HepG2 (cell line): ENCODE results near the gene ANKRD27. TPM values are rescaled to one million over a fixed set of nuclear protein-coding genes. Genes with fewer than 3 reads are reported as not detected.

ENCODE experiments used
- DR1 ChIP-seq: sonication (generic); formaldehyde crosslinking; IDR thresholded peaks from 2 replicates; pipeline ENCODE4 v1.8.0; 2021; ENCODE audit warnings: mild to moderate bottlenecking, missing genetic modification reagents, inconsistent platforms
- GFI1 ChIP-seq: sonication (generic); formaldehyde crosslinking; IDR thresholded peaks from 2 replicates; pipeline ENCODE4 v1.5.0; 2020; ENCODE audit warnings: missing genetic modification reagents, mild to moderate bottlenecking, borderline replicate concordance
- KDM2A ChIP-seq: sonication (generic); formaldehyde crosslinking; IDR thresholded peaks from 2 replicates; pipeline ENCODE4 v1.4.0; 2020; ENCODE audit warnings: low read depth, missing genetic modification reagents, borderline replicate concordance
- KLF12 ChIP-seq: sonication (generic); formaldehyde crosslinking; IDR thresholded peaks from 2 replicates; pipeline ENCODE4 v1.4.0; 2020; ENCODE audit warnings: missing genetic modification reagents, borderline replicate concordance
- MTF1 ChIP-seq: sonication (generic); formaldehyde crosslinking; IDR thresholded peaks from 2 replicates; pipeline ENCODE4 v1.5.0; 2020; ENCODE audit warnings: missing genetic modification reagents
- MTF2 ChIP-seq: sonication (generic); formaldehyde crosslinking; IDR thresholded peaks from 2 replicates; pipeline ENCODE4 v1.5.0; 2020; ENCODE audit warnings: missing genetic modification reagents, borderline replicate concordance
- NAIF1 ChIP-seq: sonication (generic); formaldehyde crosslinking; IDR thresholded peaks from 2 replicates; pipeline ENCODE4 v1.5.0; 2020; ENCODE audit warnings: mild to moderate bottlenecking, missing genetic modification reagents, borderline replicate concordance
- NCOA1 ChIP-seq: sonication (generic); formaldehyde crosslinking; IDR thresholded peaks from 2 replicates; pipeline ENCODE4 v1.9.0; 2021; ENCODE audit warnings: missing genetic modification reagents
- PHB2 ChIP-seq: fragments of 450-650 bp; IDR thresholded peaks from 2 replicates; pipeline ENCODE4 v1.6.1; 2018; ENCODE audit not compliant: partially characterized antibody
- PRMT3 ChIP-seq: sonication (generic); formaldehyde crosslinking; IDR thresholded peaks from 2 replicates; pipeline ENCODE4 v1.8.1; 2022; ENCODE audit warnings: low read depth, mild to moderate bottlenecking, moderate library complexity, missing genetic modification reagents, borderline replicate concordance
- RBM39 ChIP-seq: fragments of 200-400 bp; formaldehyde crosslinking; IDR thresholded peaks from one replicate; pipeline ENCODE4 v1.6.1; 2018; ENCODE audit warnings: antibody characterized with exemption, mild to moderate bottlenecking, low read depth, low read length; ENCODE audit not compliant: poor library complexity, severe bottlenecking
- SAFB2 ChIP-seq: sonication (generic); formaldehyde crosslinking; IDR thresholded peaks from 2 replicates; pipeline ENCODE4 v1.5.1; 2020; ENCODE audit warnings: missing genetic modification reagents, low read depth, mild to moderate bottlenecking, borderline replicate concordance
- TRIM24 ChIP-seq: sonication (generic); formaldehyde crosslinking; IDR thresholded peaks from 2 replicates; pipeline ENCODE4 v1.8.0; 2022; ENCODE audit warnings: mild to moderate bottlenecking, missing genetic modification reagents
- ZBTB1 ChIP-seq: sonication (generic); formaldehyde crosslinking; IDR thresholded peaks from 2 replicates; pipeline ENCODE4 v1.4.0; 2020; ENCODE audit warnings: missing genetic modification reagents, borderline replicate concordance
- ZBTB38 ChIP-seq: sonication (generic); formaldehyde crosslinking; IDR thresholded peaks from 2 replicates; pipeline ENCODE4 v1.5.1; 2020; ENCODE audit warnings: mild to moderate bottlenecking, missing genetic modification reagents
- ZFP36L2 ChIP-seq: sonication (generic); formaldehyde crosslinking; IDR thresholded peaks from 2 replicates; pipeline ENCODE4 v1.4.0; 2020; ENCODE audit warnings: missing genetic modification reagents
- ZNF143 ChIP-seq: sonication (generic); formaldehyde crosslinking; IDR thresholded peaks from 2 replicates; pipeline ENCODE4 v1.4.0; 2020; ENCODE audit warnings: missing genetic modification reagents
- ZNF614 ChIP-seq: IDR thresholded peaks from 2 replicates; pipeline ENCODE4 v1.6.1; 2018; ENCODE audit warnings: missing biosample characterization, missing genetic modification reagents, inconsistent platforms, borderline replicate concordance
- ZNF790 ChIP-seq: sonication (generic); formaldehyde crosslinking; IDR thresholded peaks from 2 replicates; pipeline ENCODE4 v1.8.0; 2022; ENCODE audit warnings: missing genetic modification reagents, mild to moderate bottlenecking, borderline replicate concordance
- polyA plus RNA-seq, 8 experiments: library from polyadenylated mRNA; depleted of rRNA in 3 of 8; stranded (reverse) in 7 of 8; unstranded in 1 of 8; fragments of >200 nt; fragmentation: Illumina TruSeq in 4 of 8; extraction: Trizol in 4 of 8; gene quantifications; 2 replicates each; pipeline versions ENCODE4 v1.2.1 to v1.2.3, GENCODE V29; 2011 to 2016; ENCODE audit warnings: low read depth in 4 of 8, missing spikeins in 1 of 8, mixed read lengths in 1 of 8; ENCODE audit not compliant: insufficient read depth in 1 of 8
- total RNA-seq, 5 experiments: library from RNA; depleted of rRNA; stranded (reverse); fragments of >200 nt; fragmentation: Illumina TruSeq; extraction: Trizol; gene quantifications; 2 replicates each; pipeline ENCODE4 v1.2.3, GENCODE V29; 2016; ENCODE audit warnings: low read depth in 1 of 5
- TF ChIP-seq, protein P1 (sequence below): sonication (generic); formaldehyde crosslinking; IDR thresholded peaks from 2 replicates; pipeline ENCODE4 v1.4.0; 2020; ENCODE audit warnings: missing genetic modification reagents
- TF ChIP-seq, protein P2 (sequence below): sonication (generic); formaldehyde crosslinking; IDR thresholded peaks from 2 replicates; pipeline ENCODE4 v1.8.0; 2022; ENCODE audit warnings: missing genetic modification reagents, low read depth, mild to moderate bottlenecking, borderline replicate concordance
- TF ChIP-seq, protein P3 (sequence below): sonication (generic); formaldehyde crosslinking; IDR thresholded peaks from 2 replicates; pipeline ENCODE4 v1.8.0; 2022; ENCODE audit warnings: missing genetic modification reagents, mild to moderate bottlenecking, borderline replicate concordance

Gene ANKRD27
- total and polyA plus RNA-seq, 2 of the 13 experiments (the other 11 are each of a cell fraction or from before 2014, with no cell fraction given) = 22.2 to 23.7 TPM

DNA sequence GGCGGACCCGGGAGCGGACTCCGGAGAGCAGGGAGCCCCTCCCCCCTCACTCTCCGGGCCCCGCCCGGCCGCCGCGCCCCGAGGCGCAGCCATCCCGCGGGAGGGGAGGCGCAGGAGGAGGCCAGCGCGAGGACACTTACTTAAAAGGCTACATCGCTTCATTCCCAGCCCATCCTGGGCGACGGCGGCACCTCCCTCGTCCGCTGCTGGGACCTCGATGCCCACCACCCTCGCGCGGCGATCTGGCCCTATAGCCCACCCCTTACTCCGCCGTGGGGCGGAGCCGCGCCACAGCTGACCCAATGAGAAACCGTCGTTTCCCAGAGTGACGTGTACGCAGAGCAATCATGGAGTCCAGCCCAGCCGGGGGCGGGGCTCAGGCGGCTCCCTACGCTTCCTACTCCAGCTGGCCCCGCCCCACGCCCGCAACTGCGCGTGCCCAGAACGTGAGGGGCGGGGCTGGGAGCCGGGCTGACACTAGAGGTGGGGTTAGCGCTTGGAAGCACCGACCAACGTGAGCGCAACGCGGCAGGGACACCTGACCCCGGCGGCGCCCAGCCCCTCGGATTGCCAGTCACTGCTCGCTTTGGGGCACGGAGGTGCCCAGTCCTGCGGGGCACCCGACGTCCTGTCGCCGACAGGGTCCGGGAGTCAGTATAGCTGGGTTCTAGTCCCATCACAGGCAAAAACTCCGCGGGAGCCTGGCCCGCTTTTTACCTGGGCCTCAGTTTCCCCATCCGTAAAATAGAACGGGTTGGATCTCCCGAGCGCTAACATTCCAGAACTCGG, at the start of gene ANKRD27 (continued):
- TF ChIP-seq, protein P1, sequence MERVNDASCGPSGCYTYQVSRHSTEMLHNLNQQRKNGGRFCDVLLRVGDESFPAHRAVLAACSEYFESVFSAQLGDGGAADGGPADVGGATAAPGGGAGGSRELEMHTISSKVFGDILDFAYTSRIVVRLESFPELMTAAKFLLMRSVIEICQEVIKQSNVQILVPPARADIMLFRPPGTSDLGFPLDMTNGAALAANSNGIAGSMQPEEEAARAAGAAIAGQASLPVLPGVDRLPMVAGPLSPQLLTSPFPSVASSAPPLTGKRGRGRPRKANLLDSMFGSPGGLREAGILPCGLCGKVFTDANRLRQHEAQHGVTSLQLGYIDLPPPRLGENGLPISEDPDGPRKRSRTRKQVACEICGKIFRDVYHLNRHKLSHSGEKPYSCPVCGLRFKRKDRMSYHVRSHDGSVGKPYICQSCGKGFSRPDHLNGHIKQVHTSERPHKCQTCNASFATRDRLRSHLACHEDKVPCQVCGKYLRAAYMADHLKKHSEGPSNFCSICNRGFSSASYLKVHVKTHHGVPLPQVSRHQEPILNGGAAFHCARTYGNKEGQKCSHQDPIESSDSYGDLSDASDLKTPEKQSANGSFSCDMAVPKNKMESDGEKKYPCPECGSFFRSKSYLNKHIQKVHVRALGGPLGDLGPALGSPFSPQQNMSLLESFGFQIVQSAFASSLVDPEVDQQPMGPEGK (CRISPR knock-in tag) = peak; percentile 57; the same call in 1 of the 2 replicates
- no peak for TF ChIP-seq ZBTB1 (CRISPR knock-in tag)
- TF ChIP-seq NCOA1 (CRISPR knock-in tag) = no peak
- TF ChIP-seq TRIM24 = no peak
- no peak for TF ChIP-seq SAFB2 (CRISPR knock-in tag)
- peak; percentile 45; the same call in 1 of the 2 replicates for TF ChIP-seq DR1
- peak; percentile 54; the same call in 1 of the 2 replicates for TF ChIP-seq KDM2A (CRISPR knock-in tag)
- TF ChIP-seq, protein P2, sequence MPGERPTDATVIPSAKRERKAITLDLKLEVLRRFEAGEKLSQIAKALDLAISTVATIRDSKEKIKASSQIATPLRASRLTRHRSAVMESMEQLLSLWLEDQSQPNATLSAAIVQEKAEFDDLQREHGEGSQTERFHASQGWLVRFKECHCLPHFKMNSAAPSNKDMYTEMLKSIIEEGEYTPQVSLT = no peak
- peak; percentile 37; the same call in 1 of the 2 replicates for TF ChIP-seq KLF12 (CRISPR knock-in tag)
- TF ChIP-seq ZNF143 (CRISPR knock-in tag) = no peak; the same call in 1 of the 2 replicates
- TF ChIP-seq, protein P3, sequence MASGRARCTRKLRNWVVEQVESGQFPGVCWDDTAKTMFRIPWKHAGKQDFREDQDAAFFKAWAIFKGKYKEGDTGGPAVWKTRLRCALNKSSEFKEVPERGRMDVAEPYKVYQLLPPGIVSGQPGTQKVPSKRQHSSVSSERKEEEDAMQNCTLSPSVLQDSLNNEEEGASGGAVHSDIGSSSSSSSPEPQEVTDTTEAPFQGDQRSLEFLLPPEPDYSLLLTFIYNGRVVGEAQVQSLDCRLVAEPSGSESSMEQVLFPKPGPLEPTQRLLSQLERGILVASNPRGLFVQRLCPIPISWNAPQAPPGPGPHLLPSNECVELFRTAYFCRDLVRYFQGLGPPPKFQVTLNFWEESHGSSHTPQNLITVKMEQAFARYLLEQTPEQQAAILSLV (CRISPR knock-in tag) = 0 out of 2 replicates have a peak, but pooled peaks have one; percentile 21
- TF ChIP-seq ZNF614 (CRISPR knock-in tag) = no peak
- TF ChIP-seq ZBTB38 (CRISPR knock-in tag) = 0 out of 2 replicates have a peak, but pooled peaks have one; percentile 15
- TF ChIP-seq ZNF790 (CRISPR knock-in tag) = no peak
- no peak for TF ChIP-seq PHB2
- TF ChIP-seq NAIF1 = no peak
- TF ChIP-seq GFI1 (CRISPR knock-in tag) = no peak; the same call in 1 of the 2 replicates
- 0 out of 2 replicates have a peak, but pooled peaks have one; percentile 31 for TF ChIP-seq MTF1 (CRISPR knock-in tag)
- TF ChIP-seq RBM39 = peak; percentile 35
- no peak for TF ChIP-seq PRMT3 (CRISPR knock-in tag)
- no peak for TF ChIP-seq ZFP36L2 (CRISPR knock-in tag)
- no peak for TF ChIP-seq MTF2 (CRISPR knock-in tag)
